ENCODE results near the gene SIRPA. TPM values are rescaled to one million over a fixed set of nuclear protein-coding genes. Genes with fewer than 3 reads are reported as not detected.

SIRPA gene
- polyA plus RNA-seq, 4 donors: 24.7 to 40.2 (median 28.2) TPM

DNA sequence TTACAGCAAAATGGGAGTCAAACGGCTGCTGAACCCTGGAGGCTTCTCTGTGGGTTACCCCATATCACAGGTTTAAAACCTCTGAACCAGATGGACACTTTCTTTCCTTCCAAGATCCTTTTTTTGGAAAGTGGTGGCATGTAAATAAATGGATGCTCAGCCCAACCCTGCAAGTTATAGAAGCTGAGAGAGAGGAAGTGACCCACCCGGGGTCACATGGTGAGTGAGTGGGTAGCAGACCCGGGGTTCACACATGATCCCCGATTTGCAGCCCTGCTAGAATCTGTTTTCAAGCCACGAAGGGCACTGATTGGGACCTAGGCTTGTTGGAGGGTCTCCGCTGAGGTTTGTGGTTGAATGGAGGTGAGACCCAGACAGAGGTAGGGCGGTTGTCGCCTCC lies 32.0 kb downstream of the SIRPA start:
- no peak for DNase-seq (ENCODE audit: low read depth in 4 of 4, low spot score in 3 of 4)

- no peak for DNase-seq (ENCODE audit: low read depth in 4 of 4, low spot score in 3 of 4)
Observed at GRCh38 chr20:1928154-1928553, 32.9 kb downstream of the SIRPA start.

DNA sequence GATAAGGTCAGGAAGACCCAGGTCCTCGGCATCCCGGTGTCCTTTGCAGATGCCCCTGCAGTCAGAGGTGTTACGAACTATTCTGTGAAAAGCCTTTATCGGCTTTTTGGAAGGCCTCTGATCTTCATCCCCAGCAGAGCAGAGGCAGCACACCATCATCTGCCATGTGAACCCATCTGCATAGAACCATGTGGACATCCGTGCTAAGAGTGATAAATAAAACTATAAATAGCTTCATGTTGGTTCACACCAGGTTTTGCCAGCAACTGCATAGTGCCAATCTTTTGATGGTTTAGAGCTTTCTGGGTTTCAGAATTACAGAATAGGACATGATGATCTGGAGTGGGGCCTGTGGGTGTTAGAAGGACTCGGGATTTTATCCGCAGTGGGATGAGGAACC lies 33.6 kb downstream of the SIRPA start:
- DNase-seq (ENCODE audit: low read depth in 4 of 4, low spot score in 3 of 4): no peak

DNA sequence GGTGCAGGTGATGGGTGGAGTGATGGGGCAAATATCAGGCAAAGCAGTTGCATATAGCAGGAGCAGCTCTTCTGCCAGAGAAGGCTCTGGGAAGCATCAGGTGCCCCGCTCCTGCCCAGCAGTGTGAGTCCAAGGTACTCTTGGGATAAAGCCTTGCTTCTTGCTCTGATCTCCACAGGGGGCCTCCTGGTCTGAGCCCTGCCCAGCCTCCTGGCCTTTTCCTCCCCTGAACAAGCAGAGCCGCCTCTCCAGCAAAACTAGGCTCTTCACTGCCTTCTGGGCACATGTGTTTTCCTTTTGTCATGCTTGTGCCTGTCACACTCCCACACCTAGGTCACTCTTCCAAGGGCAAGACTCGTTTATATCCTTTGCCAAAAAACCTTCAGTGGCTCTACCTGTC lies 34.3 kb downstream of the SIRPA start:
- DNase-seq (ENCODE audit: low read depth in 4 of 4, low spot score in 3 of 4): no peak

DNA sequence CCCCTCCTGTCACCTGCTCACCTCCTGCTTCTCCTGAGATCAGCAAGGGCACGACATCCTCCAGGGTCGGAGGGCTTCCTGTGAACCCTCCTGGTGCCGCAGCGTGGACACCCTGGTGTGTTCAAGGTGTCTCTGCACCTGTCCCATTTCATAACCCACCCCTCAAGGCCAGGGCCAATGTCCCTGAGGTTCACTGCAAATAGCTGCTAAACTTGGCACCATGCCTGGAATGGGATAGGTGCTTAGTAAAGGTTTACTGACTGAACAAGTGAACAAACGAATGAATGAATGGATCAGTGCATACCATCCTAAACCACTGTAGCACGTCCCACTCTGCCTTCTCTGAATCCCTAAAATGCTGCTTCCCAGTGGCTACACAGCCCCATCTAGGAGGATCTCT lies 35.0 kb downstream of the SIRPA start:
- no peak for DNase-seq (ENCODE audit: low read depth in 4 of 4, low spot score in 3 of 4)

DNA sequence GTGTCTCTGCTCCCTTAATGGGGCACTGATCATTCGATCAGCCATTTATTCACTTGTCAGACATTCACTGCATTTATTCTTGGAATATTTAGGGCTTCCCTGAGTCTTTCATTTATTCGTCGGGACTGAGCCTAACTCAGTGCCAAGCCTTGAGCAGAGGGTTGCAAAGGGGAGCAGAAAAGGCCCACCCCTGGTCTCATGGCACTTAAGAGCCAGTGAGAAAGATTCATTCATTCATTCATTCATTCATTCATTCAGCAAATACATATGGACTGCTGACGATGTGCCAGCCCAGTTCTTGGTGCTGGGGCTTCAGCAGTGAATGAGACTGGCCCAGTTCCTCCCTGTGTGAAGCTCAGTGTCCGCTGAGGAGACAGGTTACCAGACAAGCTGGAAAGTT lies 36.6 kb downstream of the SIRPA start:
- no peak for DNase-seq (ENCODE audit: low read depth in 4 of 4, low spot score in 3 of 4)

- DNase-seq (ENCODE audit: low read depth in 4 of 4, low spot score in 3 of 4): no peak
Observed at GRCh38 chr20:1932971-1933370, 37.8 kb downstream of the SIRPA start.

DNA sequence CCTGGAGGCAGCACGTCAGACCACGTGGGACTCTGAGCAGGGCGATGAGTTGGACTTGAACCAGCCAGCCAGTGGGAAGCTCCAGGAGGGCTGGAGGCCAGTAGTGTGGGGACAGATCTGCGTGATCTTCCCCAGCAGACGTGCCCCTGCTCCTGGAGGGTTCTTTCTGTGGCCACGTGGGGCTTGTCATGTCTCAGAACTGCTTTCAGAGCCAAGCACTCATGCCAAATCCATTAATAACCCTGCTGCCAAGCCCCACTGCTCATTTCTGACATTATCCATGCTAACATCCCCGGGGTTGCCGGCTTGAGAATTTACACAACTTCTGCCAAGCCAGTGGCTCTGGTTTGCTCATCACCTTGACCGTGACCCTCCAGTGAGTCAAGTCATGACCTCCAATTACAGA lies 38.3 kb downstream of the SIRPA start:
- no peak for DNase-seq (ENCODE audit: low read depth in 4 of 4, low spot score in 3 of 4)

DNA sequence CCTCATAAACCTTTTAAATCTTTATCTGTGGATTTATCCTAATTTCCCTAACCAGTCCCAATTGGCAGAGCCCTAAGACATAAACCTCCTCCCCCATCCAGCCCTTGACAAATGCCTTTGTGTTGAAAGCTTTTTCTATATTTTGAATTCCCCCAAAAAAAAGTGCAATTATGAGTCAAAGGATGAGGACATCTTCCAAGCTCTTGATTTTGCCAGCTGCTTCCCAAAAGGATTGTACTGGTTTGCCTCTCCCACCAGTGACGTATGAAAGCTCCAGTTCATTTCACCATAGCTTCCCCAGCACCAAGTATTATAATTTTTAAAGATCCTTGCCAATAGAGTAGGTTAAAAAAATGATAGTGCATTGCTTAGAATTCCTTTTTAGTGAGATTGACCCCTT lies 38.9 kb downstream of the SIRPA start:
- no peak for DNase-seq (ENCODE audit: low read depth in 4 of 4, low spot score in 3 of 4)

DNA sequence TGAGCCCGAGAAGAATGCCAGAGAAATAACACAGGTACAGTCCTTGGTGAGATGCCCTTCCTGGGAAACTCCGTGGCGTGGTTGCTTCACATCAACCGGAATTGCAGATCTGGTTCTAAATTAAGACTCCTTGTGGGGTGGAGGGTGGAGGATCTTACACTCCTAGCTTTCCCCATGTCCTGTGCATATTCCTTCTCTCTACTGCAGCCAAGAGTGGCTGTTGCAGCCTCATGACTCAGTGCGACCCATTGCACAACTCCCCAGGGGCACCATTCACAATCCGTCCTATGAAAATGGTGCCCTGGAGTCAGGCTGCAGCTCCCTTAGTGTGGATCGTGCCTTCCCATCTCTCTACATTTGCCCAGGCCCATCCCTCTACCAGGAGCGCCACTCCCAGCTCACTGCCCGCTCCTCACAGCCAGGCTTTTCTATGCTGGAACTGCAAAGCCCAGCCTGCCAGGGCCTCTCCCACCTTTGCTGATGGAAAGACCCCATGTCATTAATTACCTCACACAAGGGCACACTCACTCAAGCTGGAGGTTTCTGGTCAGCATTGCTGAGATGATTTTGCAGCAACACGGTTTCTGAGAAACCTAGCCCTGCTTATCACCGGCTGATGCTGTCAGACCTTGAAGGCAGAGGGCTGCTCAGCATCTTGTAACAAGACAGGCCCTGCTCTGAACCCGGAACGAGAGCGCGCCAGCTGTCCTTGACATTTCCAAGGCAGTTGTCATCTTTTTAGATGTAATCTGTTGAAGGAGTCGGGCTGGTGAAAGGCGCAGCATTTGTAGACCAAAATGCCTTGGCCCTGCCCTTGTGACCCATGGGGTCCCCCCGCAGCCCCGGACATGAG lies 39.7 kb downstream of the SIRPA start:
- no peak for DNase-seq (ENCODE audit: low read depth in 4 of 4, low spot score in 3 of 4)

DNA sequence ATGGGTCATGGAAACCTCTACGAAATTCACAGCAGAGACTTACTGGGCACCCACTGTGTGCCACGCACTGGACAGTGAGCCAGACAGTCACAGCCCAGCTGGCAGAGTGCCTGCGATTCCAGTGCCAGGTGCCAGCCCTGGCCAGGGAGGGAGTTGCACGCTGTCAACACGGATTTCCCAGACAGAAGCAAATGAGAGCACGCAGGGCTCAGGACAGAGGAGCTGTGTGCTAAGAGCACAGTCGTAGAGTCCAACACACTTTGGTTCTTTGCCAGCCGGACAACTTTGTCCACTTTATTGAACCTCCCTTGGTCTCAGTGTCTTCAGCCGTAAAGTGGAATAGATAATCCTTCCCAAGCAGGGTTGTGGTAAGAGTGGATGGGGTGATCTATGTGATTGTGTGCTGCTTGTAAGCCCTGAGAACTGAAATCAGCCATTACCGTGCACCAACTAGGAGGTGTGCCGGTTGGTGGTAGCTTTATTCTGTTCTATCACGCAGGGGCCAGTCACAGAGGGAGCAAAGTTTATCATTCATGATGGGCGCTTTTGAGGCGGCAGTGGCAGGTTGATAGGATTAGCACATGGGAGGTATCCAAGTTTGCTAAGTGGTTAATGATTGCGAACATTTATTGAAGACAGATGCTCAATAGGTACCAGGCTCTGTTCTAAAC lies 40.6 kb downstream of the SIRPA start:
- no peak for DNase-seq (ENCODE audit: low read depth in 4 of 4, low spot score in 3 of 4)

DNA sequence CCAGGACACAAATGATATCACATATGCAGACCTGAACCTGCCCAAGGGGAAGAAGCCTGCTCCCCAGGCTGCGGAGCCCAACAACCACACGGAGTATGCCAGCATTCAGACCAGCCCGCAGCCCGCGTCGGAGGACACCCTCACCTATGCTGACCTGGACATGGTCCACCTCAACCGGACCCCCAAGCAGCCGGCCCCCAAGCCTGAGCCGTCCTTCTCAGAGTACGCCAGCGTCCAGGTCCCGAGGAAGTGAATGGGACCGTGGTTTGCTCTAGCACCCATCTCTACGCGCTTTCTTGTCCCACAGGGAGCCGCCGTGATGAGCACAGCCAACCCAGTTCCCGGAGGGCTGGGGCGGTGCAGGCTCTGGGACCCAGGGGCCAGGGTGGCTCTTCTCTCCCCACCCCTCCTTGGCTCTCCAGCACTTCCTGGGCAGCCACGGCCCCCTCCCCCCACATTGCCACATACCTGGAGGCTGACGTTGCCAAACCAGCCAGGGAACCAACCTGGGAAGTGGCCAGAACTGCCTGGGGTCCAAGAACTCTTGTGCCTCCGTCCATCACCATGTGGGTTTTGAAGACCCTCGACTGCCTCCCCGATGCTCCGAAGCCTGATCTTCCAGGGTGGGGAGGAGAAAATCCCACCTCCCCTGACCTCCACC lies 42.2 kb downstream of the SIRPA start:
- DNase-seq (ENCODE audit: low read depth in 4 of 4, low spot score in 3 of 4): no peak

GRCh38 chr20:1938464-1939269 lies 43.5 kb downstream of the SIRPA start:
- no peak for DNase-seq (ENCODE audit: low read depth in 4 of 4, low spot score in 3 of 4)

DNA sequence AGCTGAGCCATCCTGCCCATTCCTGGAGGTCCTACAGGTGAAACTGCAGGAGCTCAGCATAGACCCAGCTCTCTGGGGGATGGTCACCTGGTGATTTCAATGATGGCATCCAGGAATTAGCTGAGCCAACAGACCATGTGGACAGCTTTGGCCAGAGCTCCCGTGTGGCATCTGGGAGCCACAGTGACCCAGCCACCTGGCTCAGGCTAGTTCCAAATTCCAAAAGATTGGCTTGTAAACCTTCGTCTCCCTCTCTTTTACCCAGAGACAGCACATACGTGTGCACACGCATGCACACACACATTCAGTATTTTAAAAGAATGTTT lies 44.0 kb downstream of the SIRPA start:
- DNase-seq (ENCODE audit: low read depth in 4 of 4, low spot score in 3 of 4): no peak

- DNase-seq (ENCODE audit: low read depth in 4 of 4, low spot score in 3 of 4): no peak
Observed at GRCh38 chr20:1940581-1940980, 45.4 kb downstream of the SIRPA start.

DNA sequence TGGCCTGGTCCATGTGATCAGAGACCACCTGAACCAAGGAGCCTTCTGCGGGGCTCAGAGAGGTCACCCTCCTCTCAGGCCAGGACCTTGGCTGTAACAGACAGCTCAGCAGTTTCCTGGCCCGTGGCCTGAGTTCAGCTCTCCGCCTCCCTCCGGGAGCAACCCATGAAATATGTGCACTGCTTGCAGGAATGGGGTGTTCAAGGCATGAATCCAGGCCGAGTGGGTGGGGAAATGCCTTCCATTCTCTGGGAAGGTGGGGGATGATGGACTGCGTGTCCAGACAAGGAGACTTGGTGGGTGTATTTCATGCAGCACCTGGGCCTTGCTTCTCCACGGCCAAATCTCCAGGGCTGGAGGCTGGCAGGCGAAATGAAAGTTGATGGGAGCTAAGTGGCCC lies 46.0 kb downstream of the SIRPA start:
- DNase-seq (ENCODE audit: low read depth in 4 of 4, low spot score in 3 of 4): no peak

DNA sequence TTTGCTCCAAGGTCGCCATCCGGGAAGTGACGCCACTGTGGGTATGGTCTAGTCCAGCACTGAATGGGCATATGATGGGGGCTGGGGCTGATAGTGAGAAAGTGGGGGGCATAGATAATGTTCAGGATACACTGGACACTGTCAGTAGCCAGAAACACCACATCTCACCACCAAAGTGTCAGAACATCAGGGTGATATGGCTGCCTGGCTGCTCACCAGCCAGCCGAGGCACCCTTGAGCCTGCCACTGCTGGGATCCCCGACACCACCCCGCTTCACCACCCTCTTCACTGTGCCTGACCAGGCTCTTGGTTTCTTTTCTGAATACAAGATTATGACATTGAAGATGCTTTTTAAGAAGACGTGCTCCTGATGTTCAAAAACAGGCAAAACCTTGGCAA lies 46.9 kb downstream of the SIRPA start:
- no peak for DNase-seq (ENCODE audit: low read depth in 4 of 4, low spot score in 3 of 4)

GRCh38 chr20:1942486-1943274 lies 47.5 kb downstream of the SIRPA start:
- DNase-seq (ENCODE audit: low read depth in 4 of 4, low spot score in 3 of 4): no peak

DNA sequence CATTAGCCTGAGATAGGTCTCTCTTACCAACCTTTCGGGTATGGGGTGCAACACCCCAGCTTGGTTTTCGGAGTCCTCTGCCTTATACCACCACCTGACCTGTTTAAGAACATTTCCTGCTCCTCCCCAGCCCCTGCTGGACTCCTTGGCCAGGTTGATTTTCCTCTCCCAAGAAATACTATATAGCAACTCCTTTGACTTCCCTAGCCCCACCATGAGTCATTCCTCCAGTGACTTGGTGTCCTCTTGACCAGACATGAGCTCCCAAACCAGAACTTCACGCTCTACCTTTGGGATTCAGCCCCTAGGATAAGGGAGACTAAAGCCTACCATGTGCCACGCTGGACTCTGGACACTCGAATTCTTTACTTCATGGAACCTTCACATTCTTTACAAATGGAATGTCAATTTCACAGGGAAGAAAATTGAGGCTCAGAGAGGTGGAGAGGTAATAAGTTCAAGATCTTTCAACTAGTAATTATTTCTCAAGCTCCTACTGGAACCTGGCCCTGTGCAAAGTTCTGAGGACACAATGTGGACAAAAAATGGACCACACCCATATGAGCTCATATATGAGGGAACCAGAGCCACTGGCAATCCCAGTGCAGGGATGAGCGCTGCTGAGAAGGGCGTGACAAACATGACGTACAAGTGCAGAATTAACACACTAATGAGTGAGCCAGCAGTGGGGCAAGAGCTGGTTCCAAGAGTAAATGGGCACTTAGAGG lies 48.2 kb downstream of the SIRPA start:
- DNase-seq (ENCODE audit: low read depth in 4 of 4, low spot score in 3 of 4): no peak

Measured in left renal pelvis (tissue), 4 donors.